H1 (cell line): ENCODE results near the gene RAD18.

ENCODE experiments used
- CHD2 ChIP-seq: IDR thresholded peaks from 2 replicates; pipeline ENCODE4 v1.6.1; 2012; ENCODE audit warnings: low read length, improper control_type of control experiment
- CTCF ChIP-seq, 3 experiments: IDR thresholded peaks; 1 replicate in 2 of 3; 2 replicates in 1 of 3; pipeline versions ENCODE4 v1.5.1 to v1.6.1; 2011; ENCODE audit warnings: low read length in 3 of 3, mild to moderate bottlenecking in 3 of 3, inconsistent platforms in 2 of 3, low read depth in 1 of 3, moderate library complexity in 1 of 3; ENCODE audit not compliant: insufficient read depth in 1 of 3; ENCODE audit errors: control extremely low read depth in 1 of 3
- EZH2 ChIP-seq: fragments of 200-600 bp; sonication (generic); IDR thresholded peaks from 2 replicates; pipeline ENCODE4 v1.7.1; 2012; ENCODE audit warnings: low read depth, mild to moderate bottlenecking, moderate library complexity, low read length, inconsistent platforms; ENCODE audit not compliant: severe bottlenecking
- POLR2A ChIP-seq, 2 experiments: IDR thresholded peaks; 1 replicate in 1 of 2; 2 replicates in 1 of 2; pipeline ENCODE4 v1.6.1; 2011; ENCODE audit warnings: low read depth in 2 of 2, low read length in 2 of 2, mild to moderate bottlenecking in 2 of 2; ENCODE audit errors: control extremely low read depth in 1 of 2
- SIRT6 ChIP-seq: IDR thresholded peaks from one replicate; pipeline ENCODE4 v1.7.1; 2012; ENCODE audit warnings: low read length, inconsistent platforms
- SP1 ChIP-seq: IDR thresholded peaks from 2 replicates; pipeline ENCODE4 v1.6.1; 2011; ENCODE audit warnings: low read depth, low read length
- TCF12 ChIP-seq: IDR thresholded peaks from 2 replicates; pipeline ENCODE4 v1.6.1; 2011; ENCODE audit warnings: low read depth, mild to moderate bottlenecking, low read length
- ZNF274 ChIP-seq: IDR thresholded peaks from 2 replicates; pipeline ENCODE4 v1.7.0; 2012; ENCODE audit warnings: low read length, borderline replicate concordance; ENCODE audit errors: extremely low read depth

- TF ChIP-seq POLR2A (IDR thresholded peaks at IDR 0.05; ENCODE audit: control extremely low read depth in 1 of 2, low read depth in 2 of 2, low read length in 2 of 2) (no peak), TCF12 (no peak), CTCF (IDR thresholded peaks at IDR 0.05; ENCODE audit: control extremely low read depth in 1 of 3, insufficient read depth in 1 of 3, low read depth in 1 of 3, low read length in 3 of 3) (no peak), SP1 (no peak), CHD2 (no peak), ZNF274 (no peak), SIRT6 (no peak), EZH2 (no peak)
Measured at GRCh38 chr3:8932507-8932906, 30.8 kb downstream of the RAD18 start.
